Measurements from ENCODE around the gene FMO5.
A peak's percentile ranks its signal among the peaks of the same experiment; 100 is the strongest.
"Not testable (repeated sequence)": the region's sequence is repeated elsewhere in the genome, so short reads cannot be mapped to it uniquely, and the experiment has no call there.

The FMO5 gene, protein sequence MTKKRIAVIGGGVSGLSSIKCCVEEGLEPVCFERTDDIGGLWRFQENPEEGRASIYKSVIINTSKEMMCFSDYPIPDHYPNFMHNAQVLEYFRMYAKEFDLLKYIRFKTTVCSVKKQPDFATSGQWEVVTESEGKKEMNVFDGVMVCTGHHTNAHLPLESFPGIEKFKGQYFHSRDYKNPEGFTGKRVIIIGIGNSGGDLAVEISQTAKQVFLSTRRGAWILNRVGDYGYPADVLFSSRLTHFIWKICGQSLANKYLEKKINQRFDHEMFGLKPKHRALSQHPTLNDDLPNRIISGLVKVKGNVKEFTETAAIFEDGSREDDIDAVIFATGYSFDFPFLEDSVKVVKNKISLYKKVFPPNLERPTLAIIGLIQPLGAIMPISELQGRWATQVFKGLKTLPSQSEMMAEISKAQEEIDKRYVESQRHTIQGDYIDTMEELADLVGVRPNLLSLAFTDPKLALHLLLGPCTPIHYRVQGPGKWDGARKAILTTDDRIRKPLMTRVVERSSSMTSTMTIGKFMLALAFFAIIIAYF

DNA sequence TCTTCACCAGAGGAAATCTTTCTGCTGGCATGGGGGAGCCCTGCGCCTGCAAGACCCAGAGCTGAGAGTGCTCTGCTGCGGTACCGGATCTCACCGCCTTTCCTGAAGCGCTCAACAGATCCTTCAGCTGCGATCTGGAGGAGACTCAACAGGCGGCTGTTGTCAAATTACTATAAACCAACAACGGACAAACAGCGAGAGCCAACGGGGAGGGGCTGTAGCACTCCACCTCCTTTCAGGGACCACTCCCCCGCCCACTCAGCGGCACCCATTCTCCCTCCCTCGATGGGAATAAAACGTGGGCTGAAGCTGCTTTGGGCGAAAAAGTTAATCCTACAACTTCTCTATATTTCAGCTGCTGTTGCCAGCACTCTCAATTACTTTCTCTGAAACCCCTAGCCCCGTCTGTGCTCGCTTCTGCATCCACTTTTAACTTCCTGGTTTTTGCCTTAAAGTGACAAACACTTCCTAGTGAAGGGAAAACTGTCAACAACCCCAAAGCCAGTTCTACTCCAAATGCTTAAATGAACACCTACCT lies at the start of gene FMO5:
Gene FMO5, minus strand, starts transcription at position 147 of the 538 bp plus-strand sequence. CDS start 310 bp downstream, outside the sequence.
- DNase-seq = no peak

DNA sequence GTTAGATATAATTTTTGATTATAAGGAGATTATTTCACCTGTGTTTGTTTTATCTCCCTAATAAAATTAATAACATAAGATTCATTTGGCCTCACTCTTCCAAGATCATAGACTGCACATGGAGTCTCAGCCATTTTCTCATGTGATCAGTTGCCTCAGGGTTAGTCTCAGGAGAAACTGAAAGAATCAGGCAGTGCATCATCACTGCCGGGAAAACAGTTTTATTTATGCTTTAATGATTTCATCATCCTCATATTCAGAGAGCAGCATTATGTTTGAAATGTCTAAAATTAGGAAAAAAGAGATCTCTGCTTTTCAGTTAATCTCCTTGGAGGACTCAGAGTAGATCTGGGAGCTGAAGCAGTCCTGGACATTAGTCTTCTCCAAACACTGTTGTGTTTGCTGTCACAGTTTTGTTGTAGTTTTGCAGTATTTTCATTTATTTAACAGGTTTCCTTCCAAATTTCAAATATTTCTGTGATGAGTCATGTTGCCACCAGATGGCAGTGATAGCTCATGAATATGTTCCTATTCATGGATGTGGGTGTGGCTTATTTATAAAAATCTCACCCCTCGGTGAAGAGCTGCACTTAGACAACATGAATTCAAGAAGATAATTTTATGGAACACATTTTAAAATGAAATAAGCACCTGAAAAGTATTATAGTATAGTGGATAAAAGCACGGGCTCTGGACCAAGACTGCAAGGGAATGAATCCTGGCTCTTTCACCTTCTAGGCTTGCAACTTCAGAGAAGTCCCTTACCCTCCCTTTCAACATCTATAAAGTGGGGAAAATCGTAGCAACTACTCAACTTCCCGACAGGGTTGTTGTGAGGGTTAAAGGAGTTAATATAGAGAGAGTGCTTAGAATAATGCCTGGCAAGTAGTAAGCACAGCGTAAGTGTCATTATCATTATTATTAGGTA lies 48.5 kb upstream of the FMO5 start:
- peak; percentile 76 for DNase-seq

DNA sequence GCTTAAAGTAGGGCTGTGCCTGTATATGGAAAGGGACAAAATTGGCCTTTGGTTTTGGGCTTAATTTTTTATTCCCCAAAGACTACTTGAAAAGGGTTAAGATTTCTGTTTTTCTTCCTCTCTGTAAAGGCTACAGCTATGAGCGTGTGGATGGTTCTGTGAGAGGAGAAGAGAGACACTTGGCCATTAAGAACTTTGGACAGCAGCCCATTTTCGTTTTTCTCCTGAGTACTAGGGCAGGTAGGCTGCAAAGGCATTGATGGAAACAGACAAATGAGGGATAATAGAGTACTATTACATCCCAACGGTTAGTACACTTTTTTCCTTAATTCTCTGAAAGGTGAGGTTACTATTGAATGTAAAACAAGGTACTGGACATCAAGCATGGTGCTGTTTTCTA lies 46.9 kb upstream of the FMO5 start:
- no peak for DNase-seq

DNA sequence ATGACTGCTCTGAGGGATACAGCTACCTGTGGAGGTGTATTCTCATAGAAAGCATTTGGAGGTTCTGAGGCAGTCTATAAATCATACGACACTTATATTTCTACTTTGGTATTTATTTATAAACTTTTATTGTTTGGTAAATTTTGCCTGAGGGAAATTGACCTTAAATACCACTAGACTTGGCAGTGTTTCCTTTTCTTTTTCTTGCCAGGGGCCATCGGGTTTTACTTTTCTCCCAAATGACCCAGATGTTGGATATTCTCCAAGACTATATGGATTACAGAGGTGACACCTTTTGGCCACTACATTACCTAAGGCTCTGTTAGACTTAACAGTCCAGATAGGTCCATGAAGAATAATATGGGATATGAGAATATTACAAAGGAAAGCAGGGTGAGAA lies 45.6 kb upstream of the FMO5 start:
- DNase-seq = no peak

DNA sequence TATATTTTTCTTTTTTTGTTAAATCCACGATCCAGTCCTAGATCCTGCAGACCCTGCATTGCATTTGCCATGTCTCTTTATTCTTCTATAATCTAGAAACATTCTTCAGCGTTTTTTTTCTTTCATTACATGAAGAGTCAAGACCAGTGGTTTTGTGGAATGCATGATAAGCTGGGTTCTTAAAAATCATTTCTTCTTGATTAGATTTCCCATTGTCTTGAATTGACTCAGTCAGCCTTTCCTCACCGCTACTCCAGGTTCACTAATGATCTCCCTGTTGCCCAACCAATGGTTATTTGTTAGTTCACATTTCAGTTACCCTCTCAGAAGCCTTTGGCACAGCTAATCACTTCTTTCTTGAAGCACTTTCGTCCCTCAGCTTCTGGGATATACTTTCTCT lies 42.6 kb upstream of the FMO5 start:
- DNase-seq = no peak

DNA sequence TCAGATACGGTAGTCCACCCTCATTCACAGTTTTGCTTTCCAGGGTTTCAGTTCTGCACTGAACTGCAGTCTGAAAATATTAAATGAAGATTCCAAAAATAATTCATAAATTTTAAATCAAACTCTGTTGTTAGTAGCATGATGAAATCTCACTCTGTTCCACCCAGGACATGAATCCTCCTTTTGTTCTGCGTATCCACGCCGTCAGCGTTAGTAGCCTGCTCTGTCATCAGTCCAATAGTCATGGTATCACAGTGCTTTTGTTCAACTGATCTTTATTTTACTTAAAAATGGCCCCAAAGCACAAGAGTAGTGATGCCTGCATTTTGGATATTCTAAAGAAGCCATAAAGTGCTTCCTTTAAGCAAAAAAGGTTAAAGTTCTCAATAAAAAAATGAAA lies 41.2 kb upstream of the FMO5 start:
- no peak for DNase-seq

DNA sequence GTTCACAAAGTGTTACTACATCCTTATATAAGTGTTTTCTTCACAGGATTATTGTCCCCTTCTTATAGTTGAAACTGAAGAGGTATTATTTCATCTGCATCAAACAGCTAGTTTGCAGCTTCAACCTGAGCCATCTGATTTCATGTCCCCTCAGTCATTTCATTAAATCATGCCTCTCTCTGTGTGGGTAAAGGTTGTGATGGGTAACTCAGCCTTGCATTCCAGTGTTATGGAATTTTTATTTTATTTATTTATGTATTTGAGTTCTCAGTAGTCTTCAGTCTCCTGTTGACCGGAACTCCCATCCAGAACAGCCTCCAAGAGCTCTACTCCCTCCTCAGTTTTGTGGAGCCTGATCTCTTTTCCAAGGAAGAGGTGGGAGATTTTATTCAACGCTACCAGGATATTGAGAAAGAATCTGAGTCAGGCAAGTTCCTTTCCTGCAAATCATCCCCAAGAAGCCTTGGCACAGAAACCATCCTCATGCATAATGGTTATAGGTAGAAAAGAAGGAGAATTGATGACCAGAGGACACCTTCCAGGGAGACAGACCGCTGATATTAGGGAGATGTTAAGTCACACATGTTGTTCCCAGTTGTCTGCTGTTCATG lies 39.1 kb upstream of the FMO5 start:
- DNase-seq = no peak

DNA sequence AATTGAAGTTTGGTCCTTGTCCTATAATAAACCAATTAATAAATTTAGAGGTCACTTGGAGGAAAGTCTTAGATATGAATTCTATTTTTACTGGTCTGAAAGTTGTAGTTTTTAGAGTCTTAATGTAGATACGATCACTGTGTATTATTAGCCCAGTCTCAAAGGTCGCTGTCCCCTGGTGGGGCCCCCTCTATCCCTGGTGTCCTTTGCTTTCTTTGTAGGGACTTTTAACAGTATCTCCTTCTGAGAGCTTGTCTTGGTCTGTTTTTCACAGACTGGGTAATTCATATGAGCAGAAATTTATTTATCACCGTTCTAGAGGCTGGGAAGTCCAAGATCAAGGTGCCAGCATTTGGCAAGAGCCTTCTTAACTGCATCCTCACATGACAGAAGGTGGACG lies 35.8 kb upstream of the FMO5 start:
- DNase-seq = no peak

DNA sequence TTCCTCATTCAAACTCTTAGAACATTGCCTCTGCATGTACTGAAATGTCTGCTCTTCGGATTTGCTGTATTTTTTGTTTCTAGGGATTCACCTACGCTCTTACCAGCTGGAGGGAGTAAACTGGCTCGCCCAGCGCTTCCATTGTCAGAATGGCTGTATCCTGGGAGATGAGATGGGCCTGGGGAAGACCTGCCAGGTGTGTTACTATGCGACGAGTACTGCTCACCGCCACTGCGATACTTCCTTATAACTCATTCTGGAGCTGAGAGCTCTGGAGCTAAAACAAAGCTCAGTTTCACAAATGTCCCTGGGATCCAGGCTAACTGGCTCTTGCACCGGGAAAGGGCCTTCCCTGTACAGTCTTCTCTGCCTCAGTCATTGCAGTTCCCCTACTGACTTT lies 27.4 kb upstream of the FMO5 start:
- DNase-seq = no peak

DNA sequence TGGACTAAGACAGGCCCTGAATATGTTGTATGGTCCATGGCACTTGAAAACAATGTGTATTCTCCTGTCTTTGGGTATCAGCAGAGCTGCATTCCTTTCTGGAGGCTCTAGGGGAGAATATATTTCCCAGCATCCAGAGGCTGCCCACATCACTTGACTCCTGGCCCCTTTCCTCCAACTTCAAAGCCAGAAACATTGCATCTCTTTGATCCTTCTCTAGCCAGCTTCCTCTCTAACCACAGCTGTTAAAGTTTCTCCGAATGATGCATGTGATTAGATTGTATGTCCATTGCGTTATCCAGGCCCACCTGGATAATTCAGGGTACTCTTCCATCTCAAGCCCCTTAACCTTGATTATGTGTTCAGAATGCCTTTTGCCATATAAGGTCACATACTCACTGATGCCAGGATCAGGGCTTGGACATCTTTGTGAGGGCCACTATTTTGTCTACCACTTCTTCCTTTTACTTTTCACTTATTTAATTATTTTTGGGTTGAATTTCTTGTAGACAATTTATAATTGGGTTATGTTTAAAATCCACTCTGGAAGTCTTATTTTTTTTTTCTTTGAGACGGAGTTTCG lies 22.6 kb upstream of the FMO5 start:
- no peak for DNase-seq

DNA sequence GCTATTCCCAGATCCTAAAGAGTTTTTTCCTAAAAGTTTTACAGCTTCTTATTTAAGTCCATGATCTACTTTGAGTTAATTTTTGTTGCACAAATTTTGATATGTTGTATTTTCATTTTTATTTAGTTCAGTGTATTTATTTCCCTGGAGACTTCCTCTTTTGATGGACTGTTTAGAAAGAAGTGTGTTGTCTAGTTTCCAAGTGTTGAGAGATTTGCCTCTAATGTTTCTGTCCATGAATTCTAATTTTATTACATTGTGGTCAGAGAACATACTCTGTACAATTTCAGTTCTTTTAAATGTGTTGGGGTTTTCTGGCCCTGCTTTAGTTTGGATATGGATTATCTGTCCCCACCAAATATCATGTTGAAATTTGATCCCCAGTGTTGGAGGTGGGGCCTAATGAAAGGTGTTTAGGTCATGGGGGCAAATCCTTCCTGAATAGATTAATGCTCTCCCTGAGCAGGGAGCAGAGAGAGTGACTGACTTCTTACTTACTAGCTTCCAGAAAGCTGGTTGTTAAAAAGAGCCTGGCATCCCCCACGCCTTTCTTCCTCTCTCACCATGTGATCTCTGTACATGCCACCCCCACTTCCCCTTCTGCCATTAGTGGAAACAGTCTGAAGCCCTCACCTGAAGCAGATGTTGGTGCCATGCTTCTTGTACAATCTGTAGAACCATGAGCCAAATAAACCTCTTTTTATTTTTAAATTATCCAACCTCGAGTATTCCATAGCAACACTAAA lies 21.9 kb upstream of the FMO5 start:
- DNase-seq = no peak

DNA sequence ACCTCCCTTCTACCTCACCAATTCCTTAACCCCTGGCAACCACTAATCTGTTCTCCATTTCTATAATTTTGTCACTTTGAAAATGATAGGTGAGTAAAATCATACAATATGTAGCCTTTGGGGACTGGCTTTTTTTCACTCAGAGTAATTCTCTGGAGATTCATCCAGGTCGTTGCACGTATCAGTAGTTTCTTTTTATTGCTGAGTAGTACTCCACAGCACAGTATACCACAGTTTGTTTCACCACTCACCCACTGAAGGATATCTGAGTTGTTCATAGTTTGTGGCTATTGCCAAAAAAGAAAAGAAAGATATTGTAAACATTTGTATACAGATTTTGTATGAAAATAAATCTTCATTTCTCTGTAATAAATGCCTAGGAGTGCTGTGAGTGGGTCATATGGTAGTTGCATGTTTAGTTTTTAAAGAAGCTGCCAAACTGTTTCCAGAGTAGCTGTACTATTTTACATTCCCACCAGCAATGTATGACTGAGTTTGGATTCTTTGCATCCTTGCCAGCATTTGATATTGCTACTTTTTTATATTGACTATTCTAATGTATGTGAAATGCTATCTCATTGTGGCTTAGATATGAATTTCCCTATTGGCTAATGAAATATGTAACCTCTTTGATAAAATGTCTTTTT lies 21.0 kb upstream of the FMO5 start:
- DNase-seq = no peak

DNA sequence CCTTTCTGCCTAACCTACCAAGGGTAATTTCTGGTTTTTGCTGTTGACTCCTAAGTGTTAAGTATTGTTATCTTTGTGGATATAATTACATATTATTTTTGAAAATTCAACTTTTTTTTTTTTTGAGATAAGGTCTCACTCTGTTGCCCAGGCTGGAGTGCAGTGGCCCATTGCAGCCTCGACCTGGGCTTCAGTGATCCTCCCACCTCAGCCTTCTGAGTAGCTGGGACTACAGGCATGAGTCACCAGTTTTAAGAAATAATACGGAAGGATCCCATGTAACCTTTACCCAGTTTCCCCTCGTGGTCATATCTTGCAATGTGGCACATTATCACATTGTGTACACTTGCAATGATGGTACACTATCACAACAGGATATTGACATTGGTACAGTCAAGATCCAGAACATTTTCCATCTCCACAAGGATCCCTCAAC lies 20.5 kb upstream of the FMO5 start:
- no peak for DNase-seq

DNA sequence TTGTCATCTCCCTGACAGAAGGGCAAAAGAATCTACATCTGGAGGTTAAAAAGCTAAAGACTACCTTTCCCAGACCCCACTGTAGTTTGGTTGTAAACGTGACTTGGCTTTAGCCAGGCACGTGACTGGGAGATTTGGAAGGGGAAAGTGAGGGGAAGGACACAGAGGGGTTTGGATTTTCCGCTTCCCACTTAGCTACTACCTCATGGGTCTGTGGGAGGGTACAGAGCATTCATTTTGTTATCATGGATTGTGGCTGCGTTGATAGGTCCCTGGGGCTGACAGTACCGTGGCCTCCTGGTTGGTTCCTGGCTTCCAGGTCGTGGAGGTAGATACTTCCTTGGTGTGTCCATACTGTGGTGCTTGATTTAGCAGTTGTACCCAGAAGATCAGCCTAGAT lies 20.0 kb upstream of the FMO5 start:
- DNase-seq = no peak

DNA sequence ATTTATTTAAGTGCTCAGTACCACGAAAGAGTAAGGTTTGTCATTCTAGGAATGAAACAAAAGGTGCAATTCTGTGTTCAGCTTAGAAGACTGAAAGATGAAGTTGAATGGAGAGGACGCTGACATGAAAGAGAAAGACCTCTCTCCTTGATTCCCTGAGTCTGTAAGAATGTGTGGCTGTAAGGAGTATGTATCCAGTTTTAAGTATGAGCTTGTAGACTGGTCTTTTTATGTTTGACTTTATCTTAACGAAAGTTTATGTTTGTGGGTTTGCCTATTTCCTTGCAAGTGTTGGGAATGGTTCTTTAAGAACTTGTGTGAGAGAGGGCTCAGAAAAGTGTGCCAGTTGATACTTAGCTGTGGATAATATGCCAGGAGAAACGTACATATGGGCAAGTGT lies 18.7 kb upstream of the FMO5 start:
- no peak for DNase-seq

DNA sequence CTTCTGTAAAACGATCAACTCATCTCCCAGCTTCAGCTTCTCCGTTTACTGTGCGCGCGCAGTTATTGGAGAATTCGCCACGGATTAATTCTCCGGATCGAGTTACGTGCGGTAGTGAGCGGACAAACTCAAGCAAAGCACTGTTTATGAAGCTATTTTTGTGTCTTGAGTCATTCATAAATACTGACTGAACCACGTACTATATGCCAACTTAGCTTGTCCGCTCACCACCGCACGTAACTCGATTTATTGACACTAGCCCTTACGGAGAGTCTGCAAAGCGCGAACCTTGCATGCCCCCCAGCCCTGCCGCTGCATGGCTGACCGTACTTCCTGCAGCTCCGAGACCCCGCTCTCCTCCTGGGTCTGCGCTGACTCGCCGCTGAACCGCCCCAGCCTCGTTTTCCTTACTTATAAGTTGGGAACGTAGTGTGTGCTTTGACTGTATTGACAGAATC lies 18.1 kb upstream of the FMO5 start:
- no peak for DNase-seq

DNA sequence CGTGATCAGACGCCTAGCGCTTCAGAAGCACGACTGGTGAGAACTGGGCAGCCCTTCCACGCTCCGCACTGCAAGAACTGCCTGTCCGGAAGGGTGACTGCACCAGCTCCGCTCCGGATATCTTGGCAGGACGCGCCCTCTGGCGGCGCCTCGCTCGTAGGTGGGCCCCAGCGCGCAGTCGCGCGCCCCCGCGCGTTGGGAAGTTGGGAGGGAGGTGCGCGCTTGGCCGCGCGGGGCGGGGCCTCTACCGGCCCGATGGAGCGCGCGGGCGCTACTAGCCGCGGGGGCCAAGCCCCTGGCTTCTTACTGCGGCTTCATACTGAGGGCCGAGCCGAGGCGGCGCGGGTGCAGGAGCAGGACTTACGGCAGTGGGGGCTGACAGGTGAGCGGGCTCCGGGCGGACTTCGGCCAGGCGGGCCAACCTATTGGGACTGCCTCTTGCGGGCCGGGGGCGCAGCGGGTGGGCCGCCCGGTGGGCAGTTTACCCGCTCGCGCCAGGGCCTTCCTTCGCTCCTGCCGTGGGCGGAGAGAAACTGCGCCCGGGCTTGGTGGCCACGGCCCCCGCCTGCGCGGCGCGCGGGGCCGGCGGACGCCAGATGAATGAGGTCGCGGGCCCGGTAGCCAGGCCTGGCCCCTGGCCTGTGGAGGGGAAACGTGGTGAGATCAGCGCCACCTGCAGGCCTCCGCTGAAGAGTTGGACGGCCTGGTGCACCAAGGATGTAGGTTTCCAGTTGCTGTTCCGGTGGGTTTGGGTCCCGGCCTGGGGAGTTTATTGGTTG lies 17.5 kb upstream of the FMO5 start, which contains the start of gene CHD1L:
Gene CHD1L, plus strand, starts transcription at position 236 of the 779 bp plus-strand sequence. Its CDS starts 20 bp downstream, at position 256.
- DNase-seq = peak; percentile 94

DNA sequence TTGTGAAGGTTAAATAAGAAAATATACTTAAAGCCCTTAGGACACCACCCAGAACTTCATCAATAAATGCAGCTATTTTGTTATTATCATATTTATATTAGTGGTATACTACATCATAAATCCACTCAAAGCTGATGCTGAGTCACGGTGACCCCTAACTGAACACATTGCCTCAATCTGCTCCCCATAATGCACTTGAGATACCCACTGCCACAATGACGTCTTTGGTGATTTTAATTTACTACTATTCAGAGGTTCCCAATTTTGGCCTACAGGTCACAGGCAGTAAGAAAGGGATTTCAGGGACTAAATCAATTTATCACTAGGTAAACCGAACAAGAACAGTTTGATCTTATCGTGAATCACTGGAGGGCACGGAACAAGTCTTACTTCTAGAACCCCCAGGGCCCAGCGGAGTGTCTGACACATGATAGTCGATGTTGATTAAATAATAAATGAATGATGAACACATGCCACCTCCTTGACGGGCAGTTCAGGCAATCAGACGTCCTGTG lies 16.9 kb upstream of the FMO5 start:
- DNase-seq = no peak

DNA sequence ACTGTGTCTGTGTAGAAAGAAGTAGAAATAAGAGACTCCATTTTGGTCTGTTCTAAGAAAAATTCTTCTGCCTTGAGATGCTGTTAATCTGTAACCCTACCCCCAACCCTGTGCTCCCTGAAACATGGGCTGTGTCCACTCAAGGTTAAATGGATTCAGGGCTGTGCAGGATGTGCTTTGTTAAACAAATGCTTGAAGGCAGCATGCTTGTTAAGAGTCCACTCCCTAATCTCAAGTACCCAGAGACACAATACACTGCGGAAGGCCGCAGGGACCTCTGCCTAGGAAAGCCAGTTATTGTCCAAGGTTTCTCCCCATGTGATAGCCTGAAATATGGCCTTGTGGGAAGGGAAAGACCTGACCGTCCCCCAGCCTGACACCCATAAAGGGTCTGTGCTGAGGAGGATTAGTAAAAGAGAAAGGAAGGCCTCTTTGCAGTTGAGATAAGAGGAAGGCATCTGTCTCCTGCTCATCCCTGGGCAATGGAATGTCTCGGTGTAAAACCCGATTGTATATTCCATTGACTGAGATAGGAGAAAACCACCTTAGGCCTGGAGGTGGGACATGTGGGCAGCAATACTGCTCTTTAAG lies 15.1 kb upstream of the FMO5 start:
- not testable (repeated sequence) for DNase-seq
